Small intestine (tissue), 7 donors: Measurements from ENCODE around the gene EGFL6. TPM values are rescaled to one million over a fixed set of nuclear protein-coding genes. Genes with fewer than 3 reads are reported as not detected.
A peak's percentile ranks its signal among the peaks of the same experiment; 100 is the strongest.

ENCODE experiments used
- DNase-seq, 2 donors: peaks; one replicate each; pipeline versions ENCODE4 v3.0.0 to v3.0.0-alpha.2; 2013
- FAIRE-seq: peaks from 2 replicates; lab custom pipeline; 2012; peaks lifted over from hg19 to GRCh38; lab: Jason Lieb, UNC
- H3K27ac ChIP-seq, 3 donors: one replicate each; pipeline ENCODE4 v1.5.1; 2013; ENCODE audit warnings: low read length in 2 of 3, mild to moderate bottlenecking in 2 of 3, control low read depth in 1 of 3, inconsistent platforms in 1 of 3, low read depth in 1 of 3, moderate library complexity in 1 of 3
- H3K27me3 ChIP-seq, 3 donors: one replicate each; pipeline ENCODE4 v1.6.1; 2013; ENCODE audit warnings: low read length in 3 of 3, inconsistent platforms in 1 of 3; ENCODE audit not compliant: control insufficient read depth in 3 of 3, insufficient read depth in 3 of 3
- H3K36me3 ChIP-seq, 3 donors: one replicate each; pipeline ENCODE4 v1.6.1; 2013; ENCODE audit warnings: low read length in 3 of 3, inconsistent platforms in 1 of 3, low read depth in 1 of 3, mild to moderate bottlenecking in 1 of 3, moderate library complexity in 1 of 3; ENCODE audit not compliant: control insufficient read depth in 3 of 3, insufficient read depth in 2 of 3
- H3K4me1 ChIP-seq, 3 donors: one replicate each; pipeline ENCODE4 v1.6.1; 2013; ENCODE audit warnings: low read length in 2 of 3, inconsistent platforms in 1 of 3, low read depth in 1 of 3, mild to moderate bottlenecking in 1 of 3, moderate library complexity in 1 of 3; ENCODE audit not compliant: control insufficient read depth in 3 of 3, insufficient read depth in 2 of 3
- H3K4me3 ChIP-seq, 3 donors: one replicate each; pipeline ENCODE4 v1.5.1; 2013; ENCODE audit warnings: low read length in 3 of 3, control low read depth in 1 of 3, inconsistent platforms in 1 of 3, low read depth in 1 of 3, mild to moderate bottlenecking in 1 of 3, moderate library complexity in 1 of 3
- H3K9me3 ChIP-seq, 2 donors: one replicate each; pipeline ENCODE4 v1.6.1; 2013; ENCODE audit warnings: low read depth in 1 of 2, low read length in 1 of 2; ENCODE audit not compliant: control insufficient read depth in 2 of 2, insufficient read depth in 1 of 2
- WGBS, 3 donors: extraction: QIAGEN DNeasy Blood & Tissue Kit; methylation state at CpG; one replicate each; pipeline ENCODE4 v1.1.7; 2013; 5-methylcytosine and 5-hydroxymethylcytosine counted together
- polyA plus RNA-seq, 4 donors: library from polyadenylated mRNA; stranded (reverse) in 3 of 4; unstranded in 1 of 4; fragments of 200-250 nt in 3 of 4; fragments of 120-200 nt in 1 of 4; gene quantifications; one replicate each; pipeline versions ENCODE4 v1.2.1 to v1.2.3, GENCODE V29; 2013
- donor health status: healthy with polysubstance abuse.
- donor health status: control.
- donor health status: control.
- donor health status: Bipolar disorder and iron deficiency.
- donor health status: healthy.

Gene EGFL6
- polyA plus RNA-seq, 4 donors: 0.69 to 0.72 TPM; not detected in 2

DNA sequence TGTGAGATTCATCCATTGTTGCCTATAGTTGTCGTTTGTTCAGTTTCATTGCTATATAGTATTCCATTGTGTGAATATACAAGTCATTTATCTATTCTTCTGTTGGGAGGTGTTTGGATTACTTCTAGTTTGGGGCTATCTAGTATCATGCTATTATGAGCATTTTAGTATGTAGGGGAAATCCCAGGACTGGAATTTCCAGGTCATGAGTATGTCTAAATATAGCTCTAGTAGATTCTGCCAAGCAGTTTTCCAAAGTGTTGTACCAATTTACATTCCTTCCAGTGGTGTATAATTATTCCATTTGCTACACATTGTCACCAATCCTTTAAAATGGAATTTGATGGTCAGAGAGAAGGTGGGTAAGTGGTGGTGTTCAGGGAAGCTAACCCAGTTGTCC lies 30.1 kb downstream of the EGFL6 start:
- 85 to 88% (median 88%) methylated on average over 1 of the region's 1 CpG for WGBS, 3 donors
- Histone ChIP-seq H3K27ac (no peak overlapping the region), H3K4me3 (no peak overlapping the region), H3K36me3 (no peaks in the 10 kb centered on the region), H3K4me1 (no peaks in the 10 kb centered on the region), H3K9me3 (peaks cover 0 to 3% of the 10 kb centered on the region in 2 donors), H3K27me3 (peaks cover 0 to 4% (median 0%) of the 10 kb centered on the region in 3 donors)
- DNase-seq (no peak), FAIRE-seq (no peak)

DNA sequence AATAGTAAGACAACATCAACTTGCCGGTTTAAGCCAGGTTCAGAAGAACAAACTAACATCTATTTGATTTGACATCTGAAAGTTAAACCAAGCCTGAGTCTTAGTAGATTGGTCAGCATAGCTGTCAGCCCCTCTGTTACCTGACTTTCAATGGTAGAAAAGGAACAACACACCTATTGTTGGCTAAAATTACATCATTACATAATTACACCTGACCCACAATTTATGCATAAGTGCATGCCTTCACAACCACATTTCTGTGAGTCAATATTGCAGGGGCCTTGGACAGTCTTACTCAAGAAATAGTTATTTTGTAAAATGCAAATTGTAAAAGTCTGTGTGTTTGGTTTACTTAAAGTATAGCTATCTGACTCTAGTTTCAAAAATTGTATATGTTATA lies 36.2 kb downstream of the EGFL6 start:
- DNase-seq (no peak), FAIRE-seq (no peak)
- Histone ChIP-seq H3K27ac (no peak overlapping the region), H3K27me3 (peaks cover 0 to 4% (median 0%) of the 10 kb centered on the region in 3 donors), H3K36me3 (no peaks in the 10 kb centered on the region), H3K9me3 (peaks cover 0 to 3% of the 10 kb centered on the region in 2 donors), H3K4me3 (no peak overlapping the region), H3K4me1 (peaks cover 0 to 4% (median 0%) of the 10 kb centered on the region in 3 donors)
- 81 to 91% (median 87%) methylated on average over 1 of the region's 1 CpG for WGBS, 3 donors

DNA sequence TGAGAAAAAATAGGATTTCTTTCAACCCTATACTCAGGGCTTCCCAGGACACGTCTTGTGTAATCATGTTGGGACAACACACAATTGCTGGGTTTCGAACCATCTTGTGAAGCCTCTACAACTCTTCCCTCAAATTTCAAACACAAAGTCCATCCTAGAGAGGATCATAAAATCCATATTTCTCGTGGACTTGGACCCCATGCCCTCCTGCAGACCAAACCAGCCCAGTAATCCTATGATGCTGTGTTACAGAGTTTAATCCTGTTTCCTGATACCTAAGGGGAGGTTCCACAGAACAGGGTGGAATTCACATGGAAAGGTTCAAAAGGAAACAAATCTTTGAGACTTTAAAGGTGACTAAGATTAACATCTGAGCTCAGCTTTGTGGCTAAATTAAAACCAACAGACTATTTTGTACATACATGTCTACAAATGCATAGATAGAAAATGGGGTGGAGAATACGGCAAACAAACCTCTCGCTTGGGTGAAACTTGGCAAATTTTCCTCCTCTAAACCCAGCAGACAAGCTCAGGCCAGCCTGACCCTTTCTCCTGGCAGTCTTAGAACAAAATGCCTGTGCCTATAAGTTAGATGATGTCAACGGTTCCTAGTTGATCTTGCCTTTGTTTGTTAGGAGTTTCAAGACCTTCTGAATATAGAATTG lies 38.1 kb downstream of the EGFL6 start:
- peaks cover 0 to 1% of the 10 kb centered on the region in 2 donors for H3K9me3 ChIP-seq
- no peak overlapping the region for H3K4me3 ChIP-seq
- peak; percentile 33 to 55 for DNase-seq
- FAIRE-seq: no peak
- no peaks in the 10 kb centered on the region for H3K36me3 ChIP-seq
- H3K27ac ChIP-seq: peak overlapping the region in 1 of 3 donors; percentile 74
- peaks cover 0 to 4% (median 0%) of the 10 kb centered on the region in 3 donors for H3K4me1 ChIP-seq
- 15 to 59% (median 43%) methylated on average over 6 of the region's 6 CpGs for WGBS, 3 donors
- H3K27me3 ChIP-seq: peaks cover 0 to 4% (median 0%) of the 10 kb centered on the region in 3 donors

DNA sequence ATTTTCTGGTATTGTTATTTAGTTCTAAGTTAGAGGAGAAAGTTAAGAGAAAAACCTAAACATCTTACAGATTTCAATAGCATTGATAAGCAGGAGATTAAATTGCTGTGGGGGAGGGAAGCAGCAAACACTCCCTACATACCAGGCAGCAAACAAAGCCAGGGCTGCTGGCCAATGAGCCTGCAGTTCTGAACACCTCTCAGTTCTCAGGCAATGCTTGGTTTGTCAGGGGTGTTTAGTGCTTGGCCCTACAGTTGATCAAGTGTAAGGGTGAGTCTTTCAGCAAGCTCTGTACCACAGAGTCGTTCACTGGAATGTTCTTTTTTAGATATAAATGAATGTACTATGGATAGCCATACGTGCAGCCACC lies 38.6 kb downstream of the EGFL6 start:
- Histone ChIP-seq H3K4me3 (no peak overlapping the region), H3K4me1 (peaks cover 0 to 4% (median 0%) of the 10 kb centered on the region in 3 donors), H3K9me3 (no peaks in the 10 kb centered on the region), H3K27me3 (peaks cover 0 to 4% (median 0%) of the 10 kb centered on the region in 3 donors), H3K36me3 (no peaks in the 10 kb centered on the region), H3K27ac (peak overlapping the region in 1 of 3 donors; percentile 74)
- no peak for FAIRE-seq
- 57 to 66% (median 64%) methylated on average over 2 of the region's 2 CpGs for WGBS, 3 donors
- peak in 1 of 2 donors; percentile 14 for DNase-seq

DNA sequence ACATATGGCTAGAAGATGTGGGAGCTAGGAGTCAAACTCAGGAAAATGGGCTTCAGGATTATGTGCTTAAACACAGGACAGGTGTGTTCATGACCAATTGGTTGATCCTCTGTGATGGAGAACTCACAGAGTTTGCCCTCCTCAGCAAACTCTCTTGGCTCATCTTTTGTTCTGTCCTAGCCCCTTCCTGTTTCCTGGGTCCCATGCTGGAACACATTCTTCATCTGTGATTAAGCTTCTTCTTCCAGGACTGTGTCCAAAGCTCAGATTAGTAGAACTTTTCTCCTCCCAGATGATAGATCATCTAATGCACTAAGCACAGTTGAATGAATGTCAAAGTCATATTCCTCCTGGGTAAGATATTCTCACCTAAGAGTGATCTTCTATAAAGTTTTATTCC lies 44.8 kb downstream of the EGFL6 start:
- Histone ChIP-seq H3K9me3 (no peaks in the 10 kb centered on the region), H3K4me3 (no peak overlapping the region), H3K27me3 (no peaks in the 10 kb centered on the region), H3K27ac (no peak overlapping the region), H3K36me3 (no peaks in the 10 kb centered on the region), H3K4me1 (no peaks in the 10 kb centered on the region)
- DNase-seq: no peak
- FAIRE-seq: no peak

DNA sequence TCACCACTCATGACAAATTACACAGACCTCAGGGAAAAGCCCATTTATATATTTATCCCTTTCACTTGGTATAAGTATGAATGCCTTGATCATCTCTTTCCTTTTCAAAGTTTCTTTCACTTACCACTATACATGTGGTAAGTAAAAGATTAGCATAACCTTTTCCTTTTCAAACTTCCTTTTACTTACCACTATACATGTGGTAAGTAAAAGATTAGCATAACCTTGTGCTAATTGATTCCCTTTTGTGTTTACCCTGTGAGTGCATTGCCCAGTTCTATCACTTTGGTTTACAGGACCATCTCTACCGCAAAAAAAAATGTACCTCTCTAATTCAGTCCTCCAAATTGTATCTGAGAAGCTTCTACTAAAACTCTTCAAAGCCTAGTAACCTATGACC lies 50.8 kb downstream of the EGFL6 start:
- no peak for FAIRE-seq
- 29 to 41% (median 29%) methylated on average over 1 of the region's 1 CpG for WGBS, 3 donors
- no peaks in the 10 kb centered on the region for H3K9me3 ChIP-seq

DNA sequence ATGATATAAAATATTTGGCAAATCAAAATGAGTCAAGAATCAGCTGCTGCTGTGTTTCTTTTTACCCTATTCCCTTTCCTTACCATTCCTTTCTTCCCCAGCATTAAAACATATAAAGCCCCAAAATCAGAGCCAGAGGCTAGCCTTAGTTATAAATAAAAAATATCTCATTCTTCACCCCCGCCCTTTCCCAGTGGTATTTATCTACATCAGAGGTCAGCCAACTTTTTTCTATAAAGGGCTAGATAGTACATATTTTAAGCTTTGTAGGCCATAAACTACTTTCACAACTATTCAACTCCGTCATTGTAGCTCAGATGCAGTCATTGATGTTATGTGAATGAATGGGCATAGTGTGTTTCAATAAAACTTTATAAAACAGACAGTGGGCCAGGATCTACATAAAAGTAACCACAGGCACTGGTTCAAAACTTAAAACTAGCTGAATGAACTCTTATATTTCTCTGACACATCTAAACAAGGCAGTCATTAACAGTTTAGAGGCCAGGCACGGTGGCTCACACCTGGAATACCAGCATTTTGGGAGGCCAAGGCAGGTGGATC lies 53.1 kb downstream of the EGFL6 start:
- WGBS, 3 donors: 63 to 76% (median 66%) methylated on average over 3 of the region's 3 CpGs
- DNase-seq: no peak

More for the DNA sequence above, 50.8 kb downstream of the EGFL6 start:
- Histone ChIP-seq H3K4me3 (no peak overlapping the region), H3K4me1 (no peaks in the 10 kb centered on the region), H3K36me3 (no peaks in the 10 kb centered on the region), H3K27ac (no peak overlapping the region), H3K27me3 (no peaks in the 10 kb centered on the region)
- DNase-seq: no peak

DNA sequence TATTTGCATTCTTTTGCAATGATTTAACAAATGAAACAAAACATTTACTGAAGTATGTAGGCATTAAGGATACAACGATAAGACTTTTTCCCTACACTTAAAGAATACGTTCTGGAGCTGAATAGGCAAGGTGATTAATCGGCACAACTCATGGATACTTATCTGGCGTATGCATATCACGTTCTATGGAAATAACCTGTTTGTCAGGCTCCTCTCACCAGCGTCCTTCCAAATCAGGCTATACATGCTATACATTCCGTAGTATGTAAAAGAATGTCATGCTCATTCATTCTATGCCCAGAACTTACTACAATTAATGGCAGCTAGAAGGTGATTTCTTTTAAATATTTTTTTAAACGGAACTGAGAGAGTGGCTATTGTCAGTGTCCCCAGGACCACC lies 57.9 kb downstream of the EGFL6 start:
- WGBS, 3 donors: 82 to 84% (median 83%) methylated on average over 8 of the region's 8 CpGs
- Histone ChIP-seq H3K27ac (no peak overlapping the region), H3K9me3 (peaks cover 0 to 3% of the 10 kb centered on the region in 2 donors), H3K4me1 (no peaks in the 10 kb centered on the region), H3K36me3 (no peaks in the 10 kb centered on the region), H3K27me3 (no peaks in the 10 kb centered on the region), H3K4me3 (no peak overlapping the region)
- DNase-seq (no peak), FAIRE-seq (no peak)

More for the DNA sequence above, 53.1 kb downstream of the EGFL6 start:
- no peak for FAIRE-seq
- Histone ChIP-seq H3K27me3 (no peaks in the 10 kb centered on the region), H3K27ac (no peak overlapping the region), H3K9me3 (no peaks in the 10 kb centered on the region), H3K4me3 (no peak overlapping the region), H3K36me3 (no peaks in the 10 kb centered on the region), H3K4me1 (no peaks in the 10 kb centered on the region)
